PFSK-1 (cell line): ENCODE measurements around the gene IL36RN.

Source experiments
- POLR2AphosphoS5 ChIP-seq: IDR thresholded peaks from 2 replicates; pipeline ENCODE4 v1.6.1; 2012; ENCODE audit warnings: low read depth, mild to moderate bottlenecking, control low read depth, low read length, moderate library complexity
- REST ChIP-seq, 2 experiments: IDR thresholded peaks; 2 replicates each; pipeline versions ENCODE4 v1.6.1 to v1.8.0; 2011 to 2012; ENCODE audit warnings: low read depth in 2 of 2, low read length in 2 of 2, control low read depth in 1 of 2, inconsistent platforms in 1 of 2, mild to moderate bottlenecking in 1 of 2, moderate library complexity in 1 of 2; ENCODE audit not compliant: insufficient read depth in 1 of 2
- SIN3A ChIP-seq: IDR thresholded peaks from 2 replicates; pipeline ENCODE4 v1.6.1; 2012; ENCODE audit warnings: mild to moderate bottlenecking, low read length, moderate library complexity, borderline replicate concordance; ENCODE audit not compliant: insufficient read depth
- TAF1 ChIP-seq: IDR thresholded peaks from 2 replicates; pipeline ENCODE4 v1.6.1; 2012; ENCODE audit warnings: low read length, control low read depth, borderline replicate concordance; ENCODE audit not compliant: insufficient read depth

GRCh38 chr2:113092864-113093612 is 34.0 kb downstream of the IL36RN start:
- TF ChIP-seq TAF1 (no peak), REST (IDR thresholded peaks at IDR 0.05; ENCODE audit: insufficient read depth in 1 of 2, low read depth in 2 of 2, low read length in 2 of 2) (no peak), POLR2AphosphoS5 (no peak), SIN3A (no peak)
